ENCODE measurements around the gene ATE1. TPM values are rescaled to one million over a fixed set of nuclear protein-coding genes. Genes with fewer than 3 reads are reported as not detected.

ATE1 gene
- total RNA-seq, 3 donors from 2014 or later: 42.9 to 58.9 (median 52.2) TPM

DNA sequence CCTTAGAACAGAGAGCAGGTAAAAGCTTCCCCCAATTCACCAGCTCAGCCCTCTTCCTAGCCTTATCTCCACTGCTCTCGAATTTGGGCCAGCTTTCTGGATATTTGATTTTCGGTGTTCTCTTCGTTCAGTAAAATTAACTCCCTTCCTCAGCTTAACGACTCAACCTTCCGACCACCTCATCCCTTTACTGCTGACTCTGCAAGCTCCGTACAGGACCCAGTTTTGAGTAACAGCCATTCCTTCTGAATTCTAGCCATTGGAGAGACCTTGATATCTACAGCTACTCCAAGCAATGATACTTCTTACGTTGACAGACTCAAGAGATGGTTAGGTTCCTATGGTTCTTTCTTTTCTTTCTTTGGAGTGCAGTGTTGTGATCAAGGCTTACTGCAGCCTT is 65.8 kb downstream of the ATE1 start:
- DNase-seq (no peak), ATAC-seq (no peak)
- TF ChIP-seq, protein P1, sequence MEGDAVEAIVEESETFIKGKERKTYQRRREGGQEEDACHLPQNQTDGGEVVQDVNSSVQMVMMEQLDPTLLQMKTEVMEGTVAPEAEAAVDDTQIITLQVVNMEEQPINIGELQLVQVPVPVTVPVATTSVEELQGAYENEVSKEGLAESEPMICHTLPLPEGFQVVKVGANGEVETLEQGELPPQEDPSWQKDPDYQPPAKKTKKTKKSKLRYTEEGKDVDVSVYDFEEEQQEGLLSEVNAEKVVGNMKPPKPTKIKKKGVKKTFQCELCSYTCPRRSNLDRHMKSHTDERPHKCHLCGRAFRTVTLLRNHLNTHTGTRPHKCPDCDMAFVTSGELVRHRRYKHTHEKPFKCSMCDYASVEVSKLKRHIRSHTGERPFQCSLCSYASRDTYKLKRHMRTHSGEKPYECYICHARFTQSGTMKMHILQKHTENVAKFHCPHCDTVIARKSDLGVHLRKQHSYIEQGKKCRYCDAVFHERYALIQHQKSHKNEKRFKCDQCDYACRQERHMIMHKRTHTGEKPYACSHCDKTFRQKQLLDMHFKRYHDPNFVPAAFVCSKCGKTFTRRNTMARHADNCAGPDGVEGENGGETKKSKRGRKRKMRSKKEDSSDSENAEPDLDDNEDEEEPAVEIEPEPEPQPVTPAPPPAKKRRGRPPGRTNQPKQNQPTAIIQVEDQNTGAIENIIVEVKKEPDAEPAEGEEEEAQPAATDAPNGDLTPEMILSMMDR (IDR thresholded peaks at IDR 0.05): no peak
- intact Hi-C loops (cut with DNase I, micrococcal nuclease): no loop called here
- no peaks in the 10 kb centered on the region for H3K9me3 ChIP-seq
- no peaks in the 10 kb centered on the region for H3K4me1 ChIP-seq (ENCODE audit: low read depth)
- H3K4me3 ChIP-seq: no peak overlapping the region
- no peaks in the 10 kb centered on the region for H3K36me3 ChIP-seq (ENCODE audit: low read depth)

DNA sequence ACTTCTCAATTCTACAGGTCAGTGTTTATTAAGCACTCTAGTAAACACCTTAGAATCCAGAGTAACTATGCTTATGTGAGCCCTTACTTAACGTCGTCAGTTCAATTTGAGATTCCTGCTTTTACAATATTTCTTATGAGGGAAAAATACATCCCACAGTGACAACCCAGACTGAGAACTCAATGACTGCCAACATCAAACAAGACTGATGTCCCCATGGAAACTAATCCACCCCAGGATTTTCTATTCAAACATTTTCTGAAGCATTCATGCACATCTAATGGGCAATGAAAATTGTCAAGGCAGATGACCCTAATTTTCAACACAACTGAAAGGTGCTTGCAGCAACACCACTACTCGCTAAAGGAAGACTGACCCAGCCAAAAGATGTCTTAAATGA is 67.0 kb downstream of the ATE1 start:
- intact Hi-C loops (cut with DNase I, micrococcal nuclease): no loop called here
- H3K4me3 ChIP-seq: no peak overlapping the region
- no peaks in the 10 kb centered on the region for H3K4me1 ChIP-seq (ENCODE audit: low read depth)
- ATAC-seq: no peak
- TF ChIP-seq, protein P1 (IDR thresholded peaks at IDR 0.05): no peak
- DNase-seq: no peak
- no peaks in the 10 kb centered on the region for H3K9me3 ChIP-seq
- H3K36me3 ChIP-seq (ENCODE audit: low read depth): no peaks in the 10 kb centered on the region

DNA sequence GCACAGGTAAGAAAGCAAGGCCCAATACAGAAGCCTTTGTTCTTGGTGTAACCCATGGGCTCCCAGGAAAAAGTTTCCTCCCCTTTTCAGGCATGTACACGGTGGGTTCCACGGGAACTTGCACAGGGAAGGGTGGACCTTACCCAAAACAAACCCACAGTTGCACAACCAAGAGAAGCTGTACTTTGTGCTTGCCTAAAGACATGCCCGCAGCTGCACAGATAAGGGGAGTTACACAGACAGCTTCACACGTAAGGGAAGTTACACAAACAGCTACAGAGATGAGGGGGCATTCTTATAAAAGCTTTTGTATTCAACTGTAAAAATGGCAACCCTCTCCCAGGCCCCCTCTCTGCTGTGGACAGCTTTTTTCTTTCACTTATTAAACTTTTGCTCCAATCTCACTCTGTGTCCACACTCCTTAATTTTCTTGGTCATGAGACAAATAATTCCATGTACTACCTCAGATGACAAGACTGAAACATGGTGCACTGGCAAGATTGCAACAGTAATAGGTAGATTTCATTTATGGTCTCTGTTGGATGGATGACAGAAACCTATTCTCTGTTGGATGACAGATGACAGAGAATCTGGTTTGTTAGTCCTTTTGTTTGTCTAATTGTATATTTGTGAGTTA is 72.9 kb downstream of the ATE1 start:
- Histone ChIP-seq H3K9me3 (no peaks in the 10 kb centered on the region), H3K4me1 (ENCODE audit: low read depth) (no peaks in the 10 kb centered on the region), H3K36me3 (ENCODE audit: low read depth) (no peaks in the 10 kb centered on the region), H3K4me3 (no peak overlapping the region)
- ATAC-seq (no peak), DNase-seq (no peak)
- intact Hi-C loops (cut with DNase I, micrococcal nuclease): no loop called here
- TF ChIP-seq, protein P1 (IDR thresholded peaks at IDR 0.05): no peak

DNA sequence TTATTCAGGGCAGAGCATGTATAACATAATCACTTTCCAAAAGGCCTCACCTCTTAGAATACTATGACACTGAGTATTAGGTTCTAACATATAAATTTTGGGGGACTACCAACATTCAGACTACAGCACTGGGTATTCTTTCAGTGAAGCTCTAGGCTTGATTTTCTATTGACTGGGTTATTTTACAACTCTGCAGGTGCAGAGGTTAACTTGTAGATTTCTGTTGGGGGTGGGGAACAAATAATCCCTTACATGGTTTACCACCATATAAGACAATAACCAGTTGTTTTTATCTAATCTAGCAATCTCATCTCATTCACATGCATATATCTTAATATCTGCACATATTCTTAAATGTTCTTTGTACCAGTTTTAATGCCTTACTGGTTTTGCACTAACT is 73.9 kb downstream of the ATE1 start:
- TF ChIP-seq, protein P1 (IDR thresholded peaks at IDR 0.05): no peak
- intact Hi-C loops (cut with DNase I, micrococcal nuclease): no loop called here
- Histone ChIP-seq H3K9me3 (no peaks in the 10 kb centered on the region), H3K4me1 (ENCODE audit: low read depth) (no peaks in the 10 kb centered on the region), H3K4me3 (no peak overlapping the region), H3K36me3 (ENCODE audit: low read depth) (no peaks in the 10 kb centered on the region)
- ATAC-seq (no peak), DNase-seq (no peak)

DNA sequence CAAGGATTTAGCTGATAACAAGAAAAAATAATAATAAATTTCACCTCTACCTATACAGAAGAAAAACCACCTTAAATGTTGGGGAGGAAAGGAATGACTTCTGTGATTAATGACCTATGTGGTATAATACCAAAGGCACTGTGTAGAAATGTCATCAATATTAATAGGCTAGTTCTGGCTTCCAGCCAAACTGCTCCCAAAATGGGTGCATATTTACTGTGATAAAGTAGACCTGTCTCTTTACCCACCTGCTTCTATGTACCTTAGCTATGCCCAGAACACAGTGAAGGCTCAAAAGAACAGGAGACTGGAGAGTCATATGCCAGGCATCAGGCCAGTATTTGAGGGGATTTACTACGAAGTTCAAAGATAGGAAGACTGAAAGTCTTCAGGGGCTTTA is 76.0 kb downstream of the ATE1 start:
- no peaks in the 10 kb centered on the region for H3K36me3 ChIP-seq (ENCODE audit: low read depth)
- intact Hi-C loops (cut with DNase I, micrococcal nuclease): no loop called here
- H3K4me1 ChIP-seq (ENCODE audit: low read depth): no peaks in the 10 kb centered on the region
- H3K4me3 ChIP-seq: no peak overlapping the region
- no peaks in the 10 kb centered on the region for H3K9me3 ChIP-seq
- TF ChIP-seq, protein P1 (IDR thresholded peaks at IDR 0.05): no peak
- no peak for ATAC-seq
- no peak for DNase-seq

DNA sequence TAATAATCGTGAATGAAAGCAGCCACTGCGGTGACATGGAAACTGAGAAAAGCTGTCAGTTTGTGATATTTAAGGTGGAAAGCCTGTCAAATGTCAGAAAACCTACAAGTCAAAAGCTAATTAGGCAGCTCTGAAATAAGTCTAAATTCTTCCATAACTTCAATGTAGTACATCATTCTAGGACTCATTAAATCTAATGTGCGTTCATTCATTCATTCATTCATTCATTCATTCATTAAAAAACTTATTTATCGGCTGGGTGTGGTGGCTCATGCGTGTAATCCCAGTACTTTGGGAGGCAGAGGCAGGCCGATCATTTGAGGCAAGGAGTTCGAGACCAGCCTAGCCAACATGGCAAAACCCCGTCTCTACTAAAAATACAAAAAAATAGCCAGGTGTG is 79.7 kb downstream of the ATE1 start:
- Histone ChIP-seq H3K36me3 (ENCODE audit: low read depth) (no peaks in the 10 kb centered on the region), H3K4me3 (no peak overlapping the region), H3K4me1 (ENCODE audit: low read depth) (no peaks in the 10 kb centered on the region), H3K9me3 (no peaks in the 10 kb centered on the region)
- DNase-seq: no peak
- intact Hi-C loops (cut with DNase I, micrococcal nuclease): no loop called here
- ATAC-seq: no peak
- TF ChIP-seq, protein P1 (IDR thresholded peaks at IDR 0.05): no peak
